ENCODE data around the gene LIPC.

The LIPC gene

DNA sequence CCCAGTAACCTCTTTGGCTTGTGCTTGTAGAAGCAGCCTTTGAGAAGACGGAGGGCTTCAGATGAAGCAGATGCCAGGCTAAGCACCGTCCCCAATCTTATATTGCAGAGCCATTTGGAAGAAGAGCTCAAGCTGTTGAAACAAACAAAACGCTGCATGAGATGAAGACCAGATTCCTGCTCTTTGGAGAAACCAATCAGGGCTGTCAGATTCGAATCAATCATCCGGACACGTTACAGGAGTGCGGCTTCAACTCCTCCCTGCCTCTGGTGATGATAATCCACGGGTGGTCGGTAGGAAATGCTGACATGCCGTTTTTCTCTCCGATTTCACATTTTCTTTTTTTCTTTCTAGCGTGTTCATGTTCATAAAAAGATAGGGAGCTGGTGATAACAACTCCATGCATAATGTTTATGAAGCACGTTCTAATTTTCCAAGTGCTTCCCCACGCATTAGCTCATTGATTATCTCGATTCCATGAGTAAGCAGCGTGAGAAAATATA is 106.5 kb downstream of the LIPC start:
- DNase-seq (ENCODE audit: low spot score), result no peak

DNA sequence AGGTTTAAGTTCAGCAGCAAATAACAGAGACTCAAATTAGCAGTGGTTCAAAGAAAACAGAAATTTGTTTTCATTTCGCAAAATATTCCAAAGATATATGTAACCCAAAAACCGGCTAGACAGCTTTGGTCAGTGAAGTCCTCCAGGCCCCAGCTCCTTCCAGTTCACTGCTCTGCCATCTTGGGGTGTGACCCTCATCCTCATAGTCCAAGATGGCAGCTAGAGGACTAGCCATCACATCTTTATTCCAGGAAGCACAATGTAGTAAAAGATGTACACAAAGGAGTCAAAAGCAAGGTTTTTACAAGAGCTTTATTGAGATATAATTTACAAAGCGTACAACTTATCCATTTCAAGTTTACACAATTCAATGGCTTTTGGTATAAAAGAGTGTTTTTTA is 107.1 kb downstream of the LIPC start:
- no peak for DNase-seq (ENCODE audit: low spot score)

DNA sequence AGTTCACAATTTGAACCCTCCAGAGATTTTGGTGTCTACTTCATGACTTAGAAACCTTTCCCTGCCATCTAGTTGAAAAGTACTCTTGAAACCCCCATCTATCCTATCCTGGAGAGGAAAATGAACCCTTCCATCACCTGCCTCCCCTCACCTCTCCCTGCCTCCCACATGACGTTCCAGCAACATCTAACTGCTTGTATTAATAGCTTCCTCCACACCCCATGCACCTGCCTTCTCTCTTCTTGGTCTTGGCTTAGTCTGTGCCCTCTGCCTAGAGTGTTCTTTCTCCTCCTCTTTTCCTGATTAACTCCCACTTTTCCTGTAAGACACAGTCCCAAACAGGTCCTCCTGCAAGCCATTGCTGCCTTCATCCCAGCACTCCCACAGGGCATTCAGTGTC is 107.8 kb downstream of the LIPC start:
- DNase-seq (ENCODE audit: low spot score), result no peak

DNA sequence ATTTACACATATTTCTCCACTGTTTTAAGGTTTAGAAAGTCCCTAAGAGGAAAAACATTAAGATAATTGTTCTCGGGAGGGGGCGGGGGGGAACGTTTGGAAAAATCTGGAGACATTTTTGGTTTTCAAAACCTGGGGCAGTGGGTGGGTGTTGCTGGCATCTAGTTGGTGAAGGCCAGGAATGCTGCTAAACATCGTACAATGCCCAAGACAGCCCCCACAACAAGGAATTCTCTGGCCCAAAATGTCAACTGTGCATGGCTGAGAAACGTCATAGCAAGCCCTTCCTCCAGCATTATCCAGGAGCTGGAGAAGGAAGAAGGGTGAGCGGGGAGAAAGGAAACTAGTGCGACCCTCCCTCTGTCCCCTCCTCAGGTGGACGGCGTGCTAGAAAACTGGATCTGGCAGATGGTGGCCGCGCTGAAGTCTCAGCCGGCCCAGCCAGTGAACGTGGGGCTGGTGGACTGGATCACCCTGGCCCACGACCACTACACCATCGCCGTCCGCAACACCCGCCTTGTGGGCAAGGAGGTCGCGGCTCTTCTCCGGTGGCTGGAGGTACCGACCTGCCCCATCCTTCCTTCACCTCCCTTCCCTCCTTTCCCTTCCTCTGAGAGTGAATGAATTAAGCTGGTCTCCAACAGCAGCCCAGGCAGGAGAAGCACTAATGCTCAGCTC is 109.8 kb downstream of the LIPC start:
- DNase-seq (ENCODE audit: low spot score), result no peak

DNA sequence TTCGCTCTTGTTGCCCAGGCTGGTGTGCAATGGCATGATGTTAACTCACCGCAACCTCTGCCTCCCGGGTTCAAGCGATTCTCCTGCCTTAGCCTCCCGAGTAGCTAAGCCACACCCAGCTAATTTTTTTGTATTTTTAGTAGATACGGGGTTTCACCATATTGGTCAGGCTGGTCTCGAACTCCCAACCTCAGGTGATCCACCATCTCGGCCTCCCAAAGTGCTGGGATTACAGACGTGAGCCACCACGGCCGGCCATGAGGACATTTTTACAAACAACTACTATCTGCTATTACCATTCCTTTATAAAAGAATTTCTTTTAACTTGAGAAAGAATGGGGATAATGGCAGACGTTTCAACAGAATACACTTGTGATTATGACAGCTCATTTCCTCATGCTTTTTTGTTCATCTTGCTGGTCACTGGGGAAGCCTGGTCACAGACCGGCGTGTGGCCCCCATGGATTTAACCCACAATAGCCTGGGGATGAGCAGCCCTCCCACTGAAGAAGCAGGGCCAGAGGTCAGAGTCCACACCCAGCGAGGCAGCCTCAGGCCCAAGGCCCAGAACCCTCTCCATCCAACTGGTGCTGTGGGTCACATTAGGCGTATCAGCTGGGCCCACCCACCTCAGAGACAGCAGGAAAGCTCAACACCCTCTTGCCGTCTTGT is 112.0 kb downstream of the LIPC start:
- no peak for DNase-seq (ENCODE audit: low spot score)

GRCh38 chr15:58544756-58545155 is 113.0 kb downstream of the LIPC start:
- no peak for DNase-seq (ENCODE audit: low spot score)

GRCh38 chr15:58545307-58546065 is 113.7 kb downstream of the LIPC start:
- DNase-seq (ENCODE audit: low spot score), result no peak

- no peak for DNase-seq (ENCODE audit: low spot score)
Observed at GRCh38 chr15:58546066-58546591, 114.3 kb downstream of the LIPC start.

GRCh38 chr15:58546635-58547627 is 115.1 kb downstream of the LIPC start:
- no peak for DNase-seq (ENCODE audit: low spot score)

DNA sequence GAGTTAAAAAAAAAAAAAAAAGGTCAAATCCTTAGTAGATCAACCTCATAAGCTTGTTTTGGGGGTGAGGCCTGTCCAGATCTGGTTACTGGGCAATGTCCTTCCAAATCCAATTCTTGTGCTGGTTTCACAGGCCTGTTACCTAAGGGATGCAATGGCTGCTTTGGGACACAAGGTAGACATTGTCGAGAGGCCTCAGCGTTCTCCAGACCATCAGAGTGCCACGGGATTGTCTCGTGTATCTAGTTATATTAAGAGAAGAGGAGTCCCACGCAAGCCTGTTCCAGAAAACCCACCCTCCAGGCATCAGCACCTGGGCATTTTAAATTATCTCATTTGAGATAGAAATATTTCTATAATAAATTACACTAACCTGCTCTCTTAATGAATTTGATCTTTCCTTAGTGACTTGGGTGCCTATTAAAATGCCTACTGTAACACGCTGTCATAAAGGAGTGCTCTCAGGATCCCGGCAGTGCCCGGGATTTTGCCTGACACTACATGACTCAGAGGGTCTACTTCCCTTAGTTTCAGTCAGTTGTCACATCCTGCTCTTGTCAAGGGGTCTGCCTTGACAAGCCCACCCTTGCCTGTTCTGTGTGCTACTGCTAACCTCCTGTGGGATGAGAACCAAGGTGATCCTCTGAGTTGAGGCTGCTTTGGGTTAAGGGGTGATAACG is 116.0 kb downstream of the LIPC start:
- DNase-seq (ENCODE audit: low spot score), result no peak

GRCh38 chr15:58548308-58549012 is 116.7 kb downstream of the LIPC start:
- no peak for DNase-seq (ENCODE audit: low spot score)

DNA sequence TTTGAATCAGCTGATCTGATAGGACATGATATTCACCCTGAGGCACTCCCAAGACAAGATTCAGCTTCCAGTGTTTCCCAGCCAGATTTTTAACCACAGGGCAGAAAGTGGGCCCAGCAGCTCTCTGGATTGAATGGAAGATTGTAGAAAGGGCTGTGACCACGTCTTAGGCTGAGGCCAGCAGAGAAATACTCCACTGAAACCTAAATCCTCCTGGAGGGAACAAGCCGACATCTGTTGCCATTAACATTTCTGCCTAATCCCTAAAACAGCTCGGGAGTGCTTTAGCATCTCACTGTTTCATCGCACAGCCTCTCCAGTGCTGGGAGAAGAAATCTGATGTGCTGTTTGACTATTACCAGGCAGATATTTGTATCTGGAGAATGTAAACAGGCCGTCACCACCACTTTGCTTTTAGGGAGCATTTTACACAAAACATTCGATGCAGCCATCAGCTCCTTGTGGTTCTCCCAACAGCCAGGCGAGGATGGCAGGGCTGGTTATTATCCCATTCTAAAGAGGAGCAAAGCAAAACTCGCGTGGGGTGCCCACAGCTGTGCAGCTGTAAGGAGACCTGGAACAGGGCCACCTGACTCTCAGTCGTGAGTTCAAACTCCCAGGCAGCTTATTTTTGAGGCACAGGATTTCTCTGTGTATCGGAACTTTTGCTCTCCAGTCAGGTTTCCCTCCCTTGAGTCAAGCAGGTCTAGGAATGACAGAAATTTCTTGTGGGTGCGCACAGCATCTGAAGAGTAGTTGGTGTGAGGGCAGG is 117.4 kb downstream of the LIPC start:
- DNase-seq (ENCODE audit: low spot score), result peak; percentile 48

DNA sequence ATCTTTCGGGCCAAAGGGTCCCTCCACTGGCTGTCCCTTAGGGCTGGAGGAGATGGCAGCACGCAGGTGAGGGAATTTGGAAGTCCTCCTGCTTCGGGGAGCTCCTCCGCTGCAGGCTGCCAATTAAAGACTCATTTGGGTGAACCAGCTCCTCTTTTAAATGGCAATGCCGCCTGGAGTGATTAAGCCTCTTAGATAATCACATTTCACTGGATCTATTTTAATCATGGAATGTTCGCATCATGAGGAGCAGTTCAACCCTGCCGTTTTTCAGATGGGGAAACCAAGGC is 117.9 kb downstream of the LIPC start:
- DNase-seq (ENCODE audit: low spot score), result no peak

DNA sequence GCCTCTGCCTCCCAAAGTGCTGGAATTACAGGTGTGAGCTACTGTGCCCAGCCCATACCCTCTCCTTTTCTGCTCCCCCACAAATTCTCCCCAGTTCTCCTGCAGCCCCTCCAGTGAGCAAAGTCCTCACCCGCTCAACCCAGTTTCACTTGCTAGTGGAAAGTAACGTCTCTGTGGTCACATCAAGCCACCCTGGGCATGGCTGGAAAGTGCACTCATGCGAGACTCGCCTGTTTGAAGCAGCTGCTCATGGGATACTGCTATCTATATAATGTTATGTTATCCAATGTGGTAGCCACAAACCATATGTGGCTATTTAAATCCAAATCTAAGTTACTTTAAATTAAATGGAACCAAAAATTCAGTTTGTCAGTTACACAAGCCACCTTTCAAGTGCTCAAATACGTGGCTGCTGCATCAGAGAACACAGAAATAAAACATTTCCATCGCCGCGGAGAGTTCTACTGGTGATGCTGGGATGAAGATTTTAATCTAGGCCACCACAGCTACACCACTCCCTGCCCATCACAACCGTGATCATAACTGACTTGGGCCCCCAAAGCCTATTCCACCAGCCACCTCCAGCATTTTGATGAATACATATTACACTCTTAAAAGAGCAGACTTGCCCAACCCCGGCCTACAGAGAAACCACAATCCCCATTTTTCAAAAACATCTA is 119.4 kb downstream of the LIPC start:
- no peak for DNase-seq (ENCODE audit: low spot score)

DNA sequence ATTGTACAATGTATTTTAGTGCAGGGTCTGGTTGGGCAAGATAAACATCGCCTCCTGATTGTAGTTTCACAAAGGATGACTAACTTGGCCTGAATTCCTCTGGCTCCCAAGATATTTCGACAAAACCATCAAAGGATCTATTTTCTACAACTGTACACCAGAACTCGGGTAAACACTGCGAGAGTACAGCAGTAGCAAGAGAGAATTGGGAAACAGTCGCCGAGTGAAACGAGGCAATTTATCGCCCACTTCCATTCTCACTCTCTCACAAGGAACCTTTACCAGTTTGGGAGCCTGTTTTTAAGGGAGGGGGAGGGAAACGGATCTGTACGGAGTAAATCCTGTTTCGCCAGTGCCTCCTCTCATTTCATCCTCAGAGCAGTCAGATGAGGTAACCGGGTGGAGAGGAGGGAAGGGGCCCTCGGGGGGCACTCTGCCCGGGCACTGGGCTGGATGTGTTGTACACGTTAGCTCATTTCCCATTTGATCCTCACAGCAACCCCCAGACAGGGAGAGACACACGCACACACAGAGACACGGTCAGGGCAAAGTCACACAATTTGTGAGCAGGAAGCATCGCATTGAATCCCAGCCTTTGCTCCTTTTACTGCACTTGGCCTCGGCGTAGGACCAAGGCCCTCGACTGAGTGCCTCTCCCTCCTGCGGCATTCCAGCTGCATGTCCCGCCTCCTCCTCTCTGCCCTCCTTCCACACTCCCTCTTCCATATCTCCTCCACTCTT is 120.1 kb downstream of the LIPC start:
- no peak for DNase-seq (ENCODE audit: low spot score)

DNA sequence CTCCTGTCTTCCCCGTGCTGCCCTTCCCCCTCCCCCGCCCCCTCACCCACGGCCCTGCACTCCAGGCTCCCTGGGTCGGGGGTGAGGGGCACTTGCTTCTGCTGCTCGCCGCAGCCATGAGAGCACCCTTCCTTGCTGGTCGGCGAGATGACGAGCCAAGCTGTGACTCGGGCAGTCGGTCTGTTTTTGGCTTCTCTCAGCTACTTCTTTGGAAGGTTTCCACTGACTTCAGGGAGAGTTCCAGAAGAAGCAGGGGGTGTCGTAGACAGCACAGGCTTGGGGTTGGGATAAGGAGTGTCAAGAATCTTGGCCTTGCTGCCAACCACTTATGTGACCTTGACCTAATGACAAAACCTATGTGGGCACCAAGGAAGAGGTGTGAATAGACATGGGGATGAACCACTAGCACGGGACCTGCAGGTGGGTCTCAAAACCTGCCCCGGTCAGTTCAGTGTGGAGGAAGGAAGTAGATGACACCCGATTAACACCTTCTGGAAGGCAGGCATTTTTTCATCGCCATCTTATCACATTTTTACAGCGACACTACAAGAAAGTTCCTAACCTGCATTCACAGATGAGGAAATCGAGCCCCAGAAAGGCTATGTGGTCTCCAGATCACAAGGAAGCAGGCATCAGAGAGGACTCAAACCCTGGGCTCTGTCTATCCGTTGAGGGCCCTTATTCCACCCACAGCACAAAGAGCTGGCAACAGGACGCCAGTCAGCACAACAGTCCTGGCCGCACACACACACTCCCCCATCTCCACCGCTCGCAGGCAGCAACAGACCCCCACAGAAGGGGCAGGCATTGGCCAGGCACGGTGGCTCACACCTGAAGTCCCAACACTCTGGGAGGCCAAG is 120.9 kb downstream of the LIPC start:
- DNase-seq (ENCODE audit: low spot score), result no peak

DNA sequence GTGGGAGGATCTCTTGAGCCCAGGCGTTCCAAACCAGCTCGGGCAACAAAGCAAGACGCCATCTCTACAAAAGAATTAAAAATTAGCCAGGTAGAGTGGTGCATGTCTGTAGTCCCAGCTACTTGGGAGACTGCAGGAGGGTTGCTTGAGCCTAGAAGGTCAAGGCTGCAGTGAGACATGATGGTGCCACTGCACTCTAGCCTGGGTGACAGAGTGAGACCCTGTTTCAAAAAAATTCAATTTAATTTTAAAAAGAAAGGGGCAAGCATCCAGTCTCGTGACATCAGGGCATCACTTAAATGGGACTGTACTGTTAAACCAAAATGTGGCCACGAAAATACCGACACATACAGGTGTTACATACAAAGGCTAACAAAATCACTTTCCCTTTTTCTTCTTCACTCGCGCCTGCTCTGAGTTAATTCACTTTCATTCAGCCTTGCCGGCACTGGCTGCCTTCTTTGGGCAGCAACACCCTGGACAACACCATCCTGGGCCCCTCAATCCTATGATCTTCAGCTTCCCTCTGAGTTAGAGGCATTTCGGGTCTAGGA is 121.7 kb downstream of the LIPC start:
- DNase-seq (ENCODE audit: low spot score), result no peak
